Measurements from ENCODE around the gene C5orf24.

Gene C5orf24

DNA sequence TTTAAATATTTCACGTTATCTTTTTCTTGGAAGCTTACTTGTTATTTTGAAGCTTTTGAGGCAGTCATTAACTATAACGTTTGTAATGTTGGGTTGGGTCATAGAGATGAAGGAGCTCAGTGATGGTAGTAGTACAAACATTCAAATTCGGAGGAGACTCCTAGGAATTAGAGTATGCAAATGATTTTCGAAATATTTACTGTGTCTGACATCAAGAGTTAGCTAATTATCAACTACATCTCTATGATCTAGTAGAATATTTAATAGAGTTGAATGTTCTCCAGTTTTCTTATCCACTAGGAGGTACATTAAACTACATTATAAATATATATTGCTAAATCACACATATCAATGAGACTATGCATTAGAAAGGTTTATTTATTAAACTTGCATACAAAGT, 28.8 kb upstream of the C5orf24 start:
- TF ChIP-seq, protein P1, sequence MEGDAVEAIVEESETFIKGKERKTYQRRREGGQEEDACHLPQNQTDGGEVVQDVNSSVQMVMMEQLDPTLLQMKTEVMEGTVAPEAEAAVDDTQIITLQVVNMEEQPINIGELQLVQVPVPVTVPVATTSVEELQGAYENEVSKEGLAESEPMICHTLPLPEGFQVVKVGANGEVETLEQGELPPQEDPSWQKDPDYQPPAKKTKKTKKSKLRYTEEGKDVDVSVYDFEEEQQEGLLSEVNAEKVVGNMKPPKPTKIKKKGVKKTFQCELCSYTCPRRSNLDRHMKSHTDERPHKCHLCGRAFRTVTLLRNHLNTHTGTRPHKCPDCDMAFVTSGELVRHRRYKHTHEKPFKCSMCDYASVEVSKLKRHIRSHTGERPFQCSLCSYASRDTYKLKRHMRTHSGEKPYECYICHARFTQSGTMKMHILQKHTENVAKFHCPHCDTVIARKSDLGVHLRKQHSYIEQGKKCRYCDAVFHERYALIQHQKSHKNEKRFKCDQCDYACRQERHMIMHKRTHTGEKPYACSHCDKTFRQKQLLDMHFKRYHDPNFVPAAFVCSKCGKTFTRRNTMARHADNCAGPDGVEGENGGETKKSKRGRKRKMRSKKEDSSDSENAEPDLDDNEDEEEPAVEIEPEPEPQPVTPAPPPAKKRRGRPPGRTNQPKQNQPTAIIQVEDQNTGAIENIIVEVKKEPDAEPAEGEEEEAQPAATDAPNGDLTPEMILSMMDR (IDR thresholded peaks at IDR 0.05; ENCODE audit: poor library complexity, severe bottlenecking): no peak
- Histone ChIP-seq H3K4me3 (ENCODE audit: severe bottlenecking) (no peak overlapping the region), H3K4me1 (ENCODE audit: insufficient read depth, poor library complexity, severe bottlenecking) (no peaks in the 10 kb centered on the region), H3K27me3 (ENCODE audit: insufficient read depth, poor library complexity, severe bottlenecking) (no peaks in the 10 kb centered on the region), H3K27ac (ENCODE audit: poor library complexity, severe bottlenecking) (no peak overlapping the region), H3K36me3 (ENCODE audit: low read depth) (peaks cover 90% of the 10 kb centered on the region), H3K9me3 (ENCODE audit: severe bottlenecking) (no peaks in the 10 kb centered on the region)
- DNase-seq (ENCODE audit: low spot score) (no peak), ATAC-seq (ENCODE audit: low read depth) (no peak)

DNA sequence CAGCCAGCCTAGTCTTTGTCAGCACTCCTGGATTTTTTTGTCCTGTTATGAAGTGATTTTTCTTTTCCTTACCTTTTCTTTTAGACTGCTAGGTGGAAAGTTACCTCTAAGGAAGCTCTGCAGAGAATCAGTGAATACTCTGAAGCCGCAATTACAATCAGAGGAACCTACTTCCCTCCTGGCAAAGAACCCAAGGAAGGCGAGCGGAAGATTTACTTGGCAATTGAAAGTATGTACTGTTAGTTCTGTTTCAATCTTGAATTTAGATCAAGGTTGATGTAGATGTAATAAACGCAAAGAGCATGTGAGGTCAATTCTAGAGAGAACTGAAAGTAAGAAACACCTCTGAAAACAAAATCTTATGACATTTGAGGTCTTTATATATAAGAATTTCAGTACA, 27.0 kb upstream of the C5orf24 start:
- H3K27ac ChIP-seq (ENCODE audit: poor library complexity, severe bottlenecking): no peak overlapping the region
- H3K4me1 ChIP-seq (ENCODE audit: insufficient read depth, poor library complexity, severe bottlenecking): no peaks in the 10 kb centered on the region
- TF ChIP-seq, protein P1 (IDR thresholded peaks at IDR 0.05; ENCODE audit: poor library complexity, severe bottlenecking): no peak
- peaks cover 90% of the 10 kb centered on the region for H3K36me3 ChIP-seq (ENCODE audit: low read depth)
- H3K9me3 ChIP-seq (ENCODE audit: severe bottlenecking): no peaks in the 10 kb centered on the region
- no peak for DNase-seq (ENCODE audit: low spot score)
- H3K27me3 ChIP-seq (ENCODE audit: insufficient read depth, poor library complexity, severe bottlenecking): no peaks in the 10 kb centered on the region
- no peak for ATAC-seq (ENCODE audit: low read depth)
- no peak overlapping the region for H3K4me3 ChIP-seq (ENCODE audit: severe bottlenecking)

DNA sequence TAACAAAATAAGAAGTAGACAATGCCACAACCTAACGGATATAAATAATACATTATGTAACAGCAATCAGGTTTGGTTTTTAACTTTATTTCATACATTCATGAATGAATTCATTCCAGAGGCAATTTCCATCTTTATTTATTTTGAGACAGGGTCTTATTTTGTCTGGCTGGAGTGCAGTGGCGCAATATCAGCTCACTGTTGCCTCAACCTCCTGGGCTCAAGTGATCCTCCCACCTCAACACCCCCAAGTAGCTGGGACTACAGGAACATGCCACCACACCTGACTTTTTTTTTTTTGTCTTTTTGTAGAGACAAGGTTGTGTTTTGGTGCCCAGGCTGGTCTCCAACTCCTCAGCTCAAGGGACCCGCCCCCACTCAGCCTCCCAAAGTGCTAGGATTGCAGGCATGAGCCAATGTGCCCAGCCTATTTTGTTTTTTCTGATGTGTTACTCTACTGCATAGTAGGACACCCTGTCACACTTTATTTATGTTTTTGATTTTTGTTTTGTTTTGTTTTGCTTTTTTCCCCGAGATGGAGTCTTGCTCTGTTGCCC, 26.3 kb upstream of the C5orf24 start:
- H3K36me3 ChIP-seq (ENCODE audit: low read depth): peaks cover 90% of the 10 kb centered on the region
- H3K4me3 ChIP-seq (ENCODE audit: severe bottlenecking): no peak overlapping the region
- H3K27ac ChIP-seq (ENCODE audit: poor library complexity, severe bottlenecking): no peak overlapping the region
- no peaks in the 10 kb centered on the region for H3K9me3 ChIP-seq (ENCODE audit: severe bottlenecking)
- H3K27me3 ChIP-seq (ENCODE audit: insufficient read depth, poor library complexity, severe bottlenecking): no peaks in the 10 kb centered on the region
- ATAC-seq (ENCODE audit: low read depth) (no peak), DNase-seq (ENCODE audit: low spot score) (no peak)
- TF ChIP-seq, protein P1 (IDR thresholded peaks at IDR 0.05; ENCODE audit: poor library complexity, severe bottlenecking): no peak
- H3K4me1 ChIP-seq (ENCODE audit: insufficient read depth, poor library complexity, severe bottlenecking): no peaks in the 10 kb centered on the region

DNA sequence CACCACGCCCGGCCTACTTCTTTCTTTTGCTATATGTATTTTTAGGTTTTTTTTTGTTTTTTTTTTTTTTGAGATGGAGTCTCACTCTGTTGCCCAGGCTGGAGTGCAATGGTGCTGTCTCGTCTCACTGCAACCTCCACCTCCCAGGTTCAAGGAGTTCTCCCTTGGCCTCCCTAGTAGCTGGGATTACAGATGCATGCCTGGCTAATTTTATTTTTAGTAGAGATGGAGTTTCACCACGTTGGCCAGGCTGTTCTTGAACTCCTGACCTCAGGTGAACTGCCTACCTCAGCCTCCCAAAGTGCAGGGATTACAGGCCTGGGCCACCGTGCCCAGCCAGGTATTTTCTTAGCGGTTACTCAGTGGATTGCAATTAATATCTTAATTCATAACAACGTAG, 23.9 kb upstream of the C5orf24 start:
- H3K4me1 ChIP-seq (ENCODE audit: insufficient read depth, poor library complexity, severe bottlenecking): no peaks in the 10 kb centered on the region
- DNase-seq (ENCODE audit: low spot score) (no peak), ATAC-seq (ENCODE audit: low read depth) (no peak)
- TF ChIP-seq, protein P1 (IDR thresholded peaks at IDR 0.05; ENCODE audit: poor library complexity, severe bottlenecking): no peak
- H3K9me3 ChIP-seq (ENCODE audit: severe bottlenecking): no peaks in the 10 kb centered on the region
- no peaks in the 10 kb centered on the region for H3K27me3 ChIP-seq (ENCODE audit: insufficient read depth, poor library complexity, severe bottlenecking)
- H3K4me3 ChIP-seq (ENCODE audit: severe bottlenecking): no peak overlapping the region
- peaks cover 92% of the 10 kb centered on the region for H3K36me3 ChIP-seq (ENCODE audit: low read depth)
- H3K27ac ChIP-seq (ENCODE audit: poor library complexity, severe bottlenecking): no peak overlapping the region

DNA sequence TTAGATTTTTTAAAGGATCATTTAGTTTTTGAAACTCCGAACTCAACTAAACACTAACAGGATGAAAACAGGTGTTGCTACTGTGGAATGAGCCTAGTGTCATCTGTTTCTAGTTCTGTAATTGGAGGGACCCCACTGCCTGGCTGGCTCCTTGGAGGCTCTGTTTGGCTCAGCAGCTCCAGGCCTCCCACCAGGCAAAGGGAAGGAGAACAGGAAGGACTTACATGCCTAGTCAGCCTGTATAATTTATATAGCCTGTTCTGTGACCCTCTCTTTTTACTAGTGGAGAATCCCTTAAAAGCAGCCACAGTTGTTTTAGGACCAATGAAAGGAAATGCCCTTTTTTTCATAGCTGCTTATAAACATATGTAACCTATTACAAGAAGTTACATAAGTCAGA, 21.1 kb upstream of the C5orf24 start:
- ATAC-seq (ENCODE audit: low read depth) (no peak), DNase-seq (ENCODE audit: low spot score) (no peak)
- H3K9me3 ChIP-seq (ENCODE audit: severe bottlenecking): no peaks in the 10 kb centered on the region
- TF ChIP-seq, protein P1 (IDR thresholded peaks at IDR 0.05; ENCODE audit: poor library complexity, severe bottlenecking): no peak
- no peaks in the 10 kb centered on the region for H3K4me1 ChIP-seq (ENCODE audit: insufficient read depth, poor library complexity, severe bottlenecking)
- no peaks in the 10 kb centered on the region for H3K27me3 ChIP-seq (ENCODE audit: insufficient read depth, poor library complexity, severe bottlenecking)
- no peak overlapping the region for H3K27ac ChIP-seq (ENCODE audit: poor library complexity, severe bottlenecking)
- peaks cover 92% of the 10 kb centered on the region for H3K36me3 ChIP-seq (ENCODE audit: low read depth)
- no peak overlapping the region for H3K4me3 ChIP-seq (ENCODE audit: severe bottlenecking)

All from RWPE2 (cell line).